Activated gamma-delta T cell treated with Interleukin-2 at 50 U/mL for 16 hours (primary cell): Measurements from ENCODE around the gene CLVS2.

Source experiments
- DNase-seq: peaks from one replicate; pipeline ENCODE4 v3.0.0-alpha.2; 2020

CLVS2 gene

DNA sequence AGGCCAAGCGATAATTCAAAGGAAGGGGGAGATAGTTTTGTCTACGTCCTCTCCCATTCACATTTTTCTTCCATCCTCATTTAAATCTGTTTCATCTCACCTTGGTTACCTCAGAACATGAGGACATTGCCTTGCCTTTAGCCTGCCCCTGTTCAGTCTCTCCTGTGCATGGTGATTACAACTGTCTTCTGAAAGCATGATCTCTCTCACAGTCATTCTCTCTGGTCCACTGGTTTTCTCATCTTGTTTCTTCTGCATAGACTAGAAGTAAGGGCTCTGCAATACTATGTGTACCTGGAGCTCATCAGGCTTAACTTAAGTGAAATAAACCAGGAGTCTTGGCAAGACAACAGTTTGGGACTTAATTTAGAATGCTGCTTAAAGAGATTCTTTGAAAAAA lies 31.4 kb downstream of the CLVS2 start:
- DNase-seq: no peak

DNA sequence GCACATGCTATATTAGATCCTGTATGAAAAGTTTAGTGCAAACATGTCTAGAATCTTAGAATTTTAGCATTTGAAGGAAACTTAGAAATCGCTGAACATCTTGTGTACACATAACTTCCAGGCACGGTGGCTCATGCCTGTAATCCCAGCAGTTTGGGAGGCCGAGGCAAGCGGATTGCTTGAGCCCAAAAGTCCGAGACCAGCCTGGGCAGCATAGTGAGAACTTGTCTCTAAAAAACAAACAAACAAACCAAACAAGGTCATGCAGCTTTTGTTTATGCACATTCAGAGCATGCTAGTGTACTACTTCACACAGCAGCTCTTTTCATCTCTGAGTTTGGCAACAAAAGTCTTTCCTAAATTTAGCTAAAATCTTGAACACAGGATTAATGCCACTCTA lies 32.2 kb downstream of the CLVS2 start:
- no peak for DNase-seq

DNA sequence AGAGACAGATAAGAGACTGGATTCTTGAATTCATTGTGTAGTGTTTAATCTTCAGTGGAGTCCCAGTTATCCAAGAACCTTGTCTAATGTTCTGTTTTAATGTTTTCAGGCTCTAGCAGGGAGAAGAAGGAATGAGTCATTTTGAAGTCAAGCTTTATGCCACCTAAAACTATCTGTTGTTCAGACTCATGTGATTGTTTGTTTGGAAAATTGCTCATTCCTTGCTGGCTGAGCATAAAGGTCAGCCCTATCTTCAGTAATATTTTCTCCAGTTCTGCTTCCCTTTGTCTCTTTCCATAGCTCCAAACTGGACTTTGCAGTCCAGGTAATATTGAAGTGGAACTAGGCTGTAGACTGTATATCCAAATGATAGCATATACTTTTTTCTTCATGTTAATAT lies 34.2 kb downstream of the CLVS2 start:
- no peak for DNase-seq

DNA sequence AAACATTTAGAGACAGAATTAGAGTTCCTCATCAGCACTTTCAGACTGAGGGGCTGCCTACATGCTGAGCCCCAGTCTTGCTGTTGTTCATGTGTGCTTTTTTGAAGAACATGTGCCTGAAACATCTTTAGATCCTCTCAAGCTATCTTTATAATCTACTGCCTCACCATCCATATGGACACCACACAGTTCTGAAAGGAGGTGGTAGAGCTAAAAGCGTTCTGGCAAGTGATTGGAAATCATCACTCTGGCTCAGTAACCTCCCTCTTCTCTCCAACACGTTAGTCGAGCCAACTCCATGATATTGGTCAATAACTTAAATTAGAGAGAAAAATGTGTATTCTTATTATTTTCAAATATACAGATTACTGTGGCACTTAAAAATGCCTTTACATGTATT lies 40.6 kb downstream of the CLVS2 start:
- DNase-seq: no peak

DNA sequence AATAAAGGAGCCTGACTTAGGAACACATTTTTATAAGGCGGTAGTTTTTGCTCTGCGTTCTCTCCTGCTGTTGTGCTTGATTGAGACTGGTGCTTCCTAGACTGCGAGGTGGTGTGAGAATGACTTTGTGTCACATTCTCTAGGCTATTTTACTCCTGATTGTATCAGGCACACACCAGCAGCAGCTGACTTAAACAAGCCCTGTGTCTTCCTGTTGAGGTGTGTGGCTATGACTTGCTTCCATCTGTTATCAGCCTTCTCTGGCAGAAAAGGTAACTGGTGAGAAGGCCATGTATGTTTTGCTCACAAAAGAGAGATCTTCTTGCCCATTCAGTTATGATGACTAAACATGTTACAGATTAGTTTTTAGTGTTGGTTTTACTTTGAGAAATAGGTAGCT lies 43.4 kb downstream of the CLVS2 start:
- DNase-seq: no peak

DNA sequence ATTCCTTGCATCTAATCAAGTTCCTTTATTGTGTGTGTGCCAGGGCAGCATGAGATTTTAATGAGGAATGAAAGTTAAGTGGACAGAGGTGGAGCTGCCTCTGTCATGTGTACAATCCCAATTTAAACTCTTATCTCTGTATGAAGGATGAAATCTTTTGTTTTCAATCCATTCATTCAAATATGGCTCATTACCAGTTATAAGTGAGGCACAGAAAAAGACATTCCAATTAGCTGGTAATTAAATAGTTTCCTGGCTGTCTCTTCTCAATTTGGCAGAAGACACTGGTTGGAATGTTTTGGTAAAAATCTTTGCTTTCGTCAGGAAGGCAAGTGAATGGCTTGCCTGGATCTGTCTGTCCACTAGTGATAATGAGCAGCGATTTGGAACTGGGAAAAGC lies 46.4 kb downstream of the CLVS2 start:
- DNase-seq: no peak

DNA sequence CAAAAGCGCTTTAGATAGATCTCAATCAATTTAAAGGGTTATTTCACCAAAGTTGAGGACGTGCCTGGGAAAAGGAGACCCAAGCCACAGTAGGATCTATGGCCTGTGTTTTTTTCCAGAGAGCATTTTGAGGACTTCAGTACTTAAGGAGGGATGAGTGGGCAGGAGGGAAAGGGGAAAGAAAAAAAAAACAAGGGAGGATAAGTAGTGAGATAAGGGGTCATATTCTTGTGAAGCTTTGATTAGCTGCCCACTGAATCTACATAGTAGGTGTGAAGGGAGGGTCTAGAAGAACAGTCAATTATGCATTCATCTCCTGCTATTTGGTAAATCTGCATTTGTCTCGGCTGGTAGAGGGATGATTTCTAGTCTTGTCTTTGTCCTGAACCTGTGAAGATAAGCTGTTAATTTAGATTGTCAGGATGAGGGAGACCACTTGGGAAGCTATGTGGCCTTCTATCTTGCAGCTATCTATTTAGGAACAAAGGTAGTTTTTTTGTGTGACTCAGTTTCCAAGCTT lies 48.4 kb downstream of the CLVS2 start:
- DNase-seq: no peak

DNA sequence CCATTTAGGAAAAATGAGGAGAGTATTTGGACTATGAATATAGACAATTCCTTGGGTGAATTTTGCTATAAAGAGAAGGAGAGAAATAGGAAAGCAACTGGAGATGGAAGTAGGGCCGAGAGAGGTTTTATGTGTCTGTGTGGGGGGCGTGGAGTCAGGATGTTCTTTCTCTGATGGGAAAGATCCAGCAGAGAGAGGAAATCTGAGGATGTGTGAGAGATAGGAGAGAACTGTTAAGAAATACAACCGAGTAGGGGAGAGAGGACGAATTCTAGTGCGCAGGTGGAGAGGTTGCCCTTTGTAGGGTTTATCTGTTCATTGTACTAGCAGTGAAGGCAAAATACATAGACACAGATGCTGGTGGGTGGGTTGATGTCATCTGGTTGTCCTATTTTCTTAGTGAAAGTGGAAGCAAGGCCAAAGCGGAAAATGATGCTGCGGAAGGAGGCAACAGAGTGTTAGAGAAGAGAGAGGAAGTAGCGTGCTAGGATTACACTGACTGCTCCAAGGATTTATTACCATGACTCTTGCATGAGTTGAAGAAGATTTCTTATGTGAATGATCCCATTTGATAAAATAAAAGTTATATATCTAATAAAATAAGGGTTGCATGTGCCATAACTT lies 57.7 kb downstream of the CLVS2 start:
- DNase-seq: no peak

DNA sequence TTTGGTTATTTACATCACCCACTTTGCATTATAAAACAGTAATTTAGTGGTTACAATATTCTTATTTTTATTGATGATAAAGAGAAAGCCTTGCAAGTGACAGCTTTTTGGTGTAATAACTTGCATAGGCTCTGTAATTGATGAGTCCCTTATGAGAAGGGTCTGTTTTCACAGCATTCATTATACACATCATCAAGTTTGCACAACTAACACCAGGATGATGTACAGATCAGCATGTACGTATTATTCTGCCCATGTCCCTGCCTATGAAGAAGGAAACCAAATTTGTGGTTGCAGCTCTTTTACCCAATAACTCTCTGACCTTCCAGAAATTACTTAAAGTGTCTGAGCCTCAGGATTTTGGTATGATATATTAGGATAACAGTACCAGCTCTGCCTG lies 59.2 kb downstream of the CLVS2 start:
- DNase-seq: no peak

DNA sequence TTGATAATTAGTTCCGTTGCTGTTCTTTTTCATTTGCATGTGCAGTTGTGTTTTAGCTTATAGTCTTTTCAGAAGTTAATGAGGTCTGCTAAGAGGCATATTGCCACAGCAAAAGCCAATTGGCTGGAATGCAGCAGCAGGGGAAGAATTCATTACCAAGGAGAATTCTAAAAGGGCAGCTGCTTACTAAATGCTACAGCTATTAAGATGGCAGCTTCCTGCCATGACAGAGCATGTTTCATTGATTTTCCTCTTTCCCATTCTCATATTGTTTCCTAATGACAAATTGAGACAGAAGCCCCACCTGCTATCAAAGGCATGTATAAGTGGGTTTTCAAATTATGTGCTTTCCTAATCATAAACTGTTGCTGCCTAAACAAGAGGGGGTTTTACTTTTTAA lies 66.6 kb downstream of the CLVS2 start:
- DNase-seq: no peak

DNA sequence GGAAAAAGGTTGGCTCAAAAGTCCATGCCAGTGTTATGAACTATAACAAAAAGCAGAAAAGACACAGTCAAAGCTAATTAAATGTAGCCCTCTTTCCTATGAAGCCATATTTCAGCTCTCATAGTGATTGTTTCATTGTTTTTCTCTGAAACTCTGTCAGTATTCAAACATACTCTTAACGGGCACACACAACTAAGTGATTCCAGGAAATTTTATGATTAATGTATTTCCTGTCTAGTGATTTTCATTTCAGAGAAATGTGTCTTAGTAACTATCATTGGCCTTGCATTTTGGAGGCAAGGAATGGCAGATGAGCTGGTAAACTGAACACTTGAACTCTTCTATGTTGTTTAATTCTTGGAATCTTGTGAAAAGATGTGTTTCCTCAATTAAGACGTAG lies 68.0 kb downstream of the CLVS2 start:
- DNase-seq: no peak

DNA sequence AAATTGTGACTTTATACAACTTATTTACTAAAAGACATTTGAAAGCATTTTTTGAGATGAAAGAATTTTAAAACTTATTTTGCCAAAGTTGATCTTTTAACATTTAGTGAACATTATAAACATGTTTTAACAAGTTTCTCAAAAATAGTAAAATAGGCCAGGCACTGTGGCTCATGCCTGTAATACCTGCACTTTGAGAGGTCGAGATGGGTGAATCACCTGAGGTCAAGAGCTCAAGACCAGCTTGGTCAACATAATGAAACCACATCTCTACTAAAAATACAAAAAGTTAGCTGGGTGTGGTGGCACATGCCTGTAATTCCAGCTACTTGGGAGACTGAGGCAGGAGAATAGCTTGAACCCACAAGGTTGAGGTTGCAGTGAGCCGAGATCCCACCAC lies 78.6 kb downstream of the CLVS2 start:
- no peak for DNase-seq

DNA sequence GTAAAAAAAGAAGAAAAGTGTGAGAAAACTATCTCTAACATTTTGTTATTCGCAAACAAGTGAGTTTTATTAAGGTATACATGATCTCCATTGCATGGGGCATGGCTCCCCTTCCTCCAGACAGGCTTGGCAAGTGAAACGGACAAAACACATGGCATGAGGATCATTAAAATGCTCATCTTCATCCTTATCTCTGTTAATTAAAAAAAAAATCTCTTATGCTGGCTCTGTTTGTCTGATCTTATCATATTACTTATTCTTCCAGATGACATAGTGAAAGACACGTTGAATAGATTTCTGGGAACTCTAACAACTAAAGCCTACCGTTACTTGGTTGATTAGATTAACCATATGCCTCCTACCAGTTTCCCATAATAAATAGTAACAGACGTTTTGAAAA lies 89.4 kb downstream of the CLVS2 start:
- DNase-seq: no peak

DNA sequence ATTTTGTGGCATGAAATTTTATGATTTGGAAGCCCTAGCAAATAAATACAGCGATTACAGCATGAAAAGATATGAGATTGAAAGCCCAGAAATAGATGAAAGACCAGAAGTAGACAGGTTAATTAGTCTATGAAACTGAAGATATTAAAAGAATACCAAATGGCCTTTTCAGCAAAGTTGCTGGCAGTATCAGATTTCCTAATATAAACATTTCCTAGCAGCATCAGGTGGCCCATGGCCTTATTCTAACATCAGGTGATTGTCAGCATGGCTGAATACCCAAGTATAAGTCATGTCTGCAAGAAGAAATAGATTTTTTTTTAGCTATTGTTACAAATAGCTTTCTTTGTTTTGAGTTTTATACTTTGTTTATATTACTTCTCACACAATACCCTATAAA lies 93.2 kb downstream of the CLVS2 start:
- DNase-seq: no peak

DNA sequence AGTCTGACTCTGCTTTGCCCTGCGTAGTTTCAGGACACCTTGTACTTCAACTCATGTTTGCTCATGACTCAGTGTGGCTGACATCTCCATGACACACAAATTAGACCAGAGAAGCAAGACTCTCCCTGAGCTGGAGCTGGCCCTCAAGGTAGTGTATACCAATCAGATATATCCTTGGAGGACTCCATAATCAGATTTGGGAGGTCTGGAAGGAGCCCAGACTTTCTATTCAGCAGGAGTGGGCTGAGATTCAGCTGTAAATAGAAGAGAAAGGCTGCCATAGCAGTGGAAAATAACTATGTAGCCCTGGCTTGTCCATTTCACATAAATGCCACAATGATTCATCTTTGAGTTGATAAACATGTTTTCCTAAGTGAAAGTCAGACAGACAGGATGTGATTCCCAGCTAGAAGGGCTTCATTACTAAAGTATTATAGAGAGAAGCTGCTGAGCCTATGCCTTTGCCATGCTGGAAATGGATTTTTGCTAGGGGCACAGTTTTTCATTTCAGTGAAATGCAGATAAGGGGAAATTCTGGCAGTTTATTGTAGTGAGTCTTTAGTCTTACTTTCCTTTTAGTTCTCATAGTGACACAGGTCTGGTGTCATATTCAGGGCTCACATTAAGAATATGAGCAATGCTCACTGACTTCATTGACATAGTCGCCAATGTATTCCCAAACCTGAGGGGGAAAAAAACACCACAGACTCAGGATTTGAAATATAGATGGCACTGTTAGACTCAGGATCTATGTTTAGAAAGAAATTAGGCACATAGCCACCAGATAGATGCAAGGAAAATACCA lies 95.3 kb downstream of the CLVS2 start:
- DNase-seq: no peak

DNA sequence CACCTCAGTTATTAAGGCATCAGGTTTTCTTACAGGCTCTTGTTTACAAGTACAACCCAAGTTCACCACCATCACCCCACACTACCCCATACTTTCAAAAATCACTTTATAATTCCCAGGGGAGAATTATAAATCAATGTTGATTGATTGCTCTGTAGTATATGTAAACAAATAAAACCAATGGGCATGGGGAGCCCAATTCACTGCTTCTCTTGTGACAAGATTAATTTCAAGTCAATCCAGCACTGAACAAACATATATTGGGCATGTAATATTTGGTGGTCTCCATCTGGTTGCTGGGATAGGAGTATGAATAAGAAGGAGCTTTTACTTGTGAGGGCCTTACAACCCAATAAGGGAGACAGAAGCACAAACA lies 95.8 kb downstream of the CLVS2 start:
- no peak for DNase-seq

DNA sequence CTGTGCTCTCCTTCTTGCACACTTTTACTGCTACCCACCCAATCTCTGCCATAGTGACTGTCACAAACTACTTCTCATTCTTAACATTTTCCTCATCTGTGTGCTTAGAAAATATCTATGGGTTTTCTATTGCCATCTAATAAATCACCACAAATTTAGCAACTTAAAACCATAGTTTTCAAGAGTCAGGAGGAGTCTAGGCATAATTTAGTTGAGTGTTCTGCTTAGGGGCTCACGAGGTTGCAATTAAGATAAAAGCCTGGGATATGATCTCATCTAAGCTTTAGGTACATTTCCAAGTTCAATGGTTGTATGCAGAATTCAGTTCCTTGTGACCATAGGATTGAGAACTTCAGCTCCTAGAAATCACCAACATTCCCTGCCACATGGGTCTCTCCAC lies 98.8 kb downstream of the CLVS2 start:
- no peak for DNase-seq

DNA sequence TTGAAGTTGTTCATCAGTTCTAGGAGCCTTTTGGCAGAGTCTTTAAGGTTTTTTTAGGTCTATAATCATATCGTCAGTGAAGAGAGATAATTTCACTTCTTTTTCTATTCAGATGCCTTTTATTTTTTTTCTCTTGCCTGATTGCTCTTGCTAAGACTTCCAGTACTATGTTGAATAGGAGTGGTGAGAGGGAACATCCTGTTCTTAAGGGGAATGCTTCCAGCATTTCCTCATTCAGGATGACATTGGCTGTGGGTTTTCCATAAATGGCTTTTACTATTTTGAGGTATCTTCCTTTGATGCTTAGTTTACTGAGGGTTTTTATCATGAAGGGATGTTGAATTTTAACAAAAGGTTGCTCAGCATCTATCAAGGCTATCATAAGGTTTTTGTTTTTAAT lies 109.5 kb downstream of the CLVS2 start:
- DNase-seq: no peak

DNA sequence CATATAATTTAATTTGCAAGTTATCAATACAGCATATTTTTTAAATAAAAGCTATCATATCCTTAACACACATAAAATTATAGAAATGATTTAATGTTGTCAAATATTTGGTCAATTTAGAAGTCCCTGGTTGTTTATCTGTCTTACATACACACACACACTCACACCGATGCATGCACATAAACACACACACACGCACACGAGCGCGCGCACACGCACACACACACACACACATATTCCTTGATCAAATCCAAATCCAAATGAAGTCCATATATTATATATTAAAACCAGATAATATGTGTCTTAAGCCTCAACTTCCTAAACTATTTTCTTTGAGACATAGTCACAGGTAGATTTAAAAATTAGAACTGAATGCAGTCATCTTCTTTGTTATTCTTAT lies 120.3 kb downstream of the CLVS2 start:
- DNase-seq: no peak

DNA sequence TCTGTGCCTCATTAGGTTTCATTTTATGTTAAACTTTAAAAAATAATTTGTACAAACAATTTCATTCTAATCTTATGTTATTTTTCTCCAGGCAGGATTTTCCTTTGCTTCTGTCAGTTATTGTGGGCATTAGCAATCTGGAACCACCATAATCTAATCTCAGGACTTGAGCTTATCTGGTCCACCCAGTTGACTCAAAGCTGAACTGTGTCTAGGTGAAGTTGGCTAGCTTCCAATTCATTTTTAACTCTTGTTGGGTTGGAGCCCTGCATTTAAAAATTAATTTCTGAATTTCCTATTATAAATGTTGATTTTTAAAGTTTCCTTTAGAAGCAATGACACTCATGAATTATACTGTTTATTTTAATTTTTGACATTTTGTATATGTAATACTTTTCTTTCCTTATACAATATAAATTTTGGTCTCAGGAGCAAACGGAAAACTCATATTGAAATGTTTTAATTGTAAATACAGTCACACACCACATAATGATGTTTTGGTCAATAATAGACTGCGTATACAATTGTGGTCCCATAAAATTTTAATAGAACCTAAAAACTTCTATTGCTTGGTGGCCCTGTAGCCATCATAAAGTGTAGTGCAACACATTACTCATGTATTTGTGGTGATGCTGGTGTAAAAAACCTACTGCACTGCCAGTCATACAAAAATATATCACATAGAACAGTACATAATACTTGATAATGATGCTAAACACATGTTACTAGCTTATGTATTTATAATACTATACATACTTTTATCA lies 121.3 kb downstream of the CLVS2 start:
- DNase-seq: no peak

DNA sequence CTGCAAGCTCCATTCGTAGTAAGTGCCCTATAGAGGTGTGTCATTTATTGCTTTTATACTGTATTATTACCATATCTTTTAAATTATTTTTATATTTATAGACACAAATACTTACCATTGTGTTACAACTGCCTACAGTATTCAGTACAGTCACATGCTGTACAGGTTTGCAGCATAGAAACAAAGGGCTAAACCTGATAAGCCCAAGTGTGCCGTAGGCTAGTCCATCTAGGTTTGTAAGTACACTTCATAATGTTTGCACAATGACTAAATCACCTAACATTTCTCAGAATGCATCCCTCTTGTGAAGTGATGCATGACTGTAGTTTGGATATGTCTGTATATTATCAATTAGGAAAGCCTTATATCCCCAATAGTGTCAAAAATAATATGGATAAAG lies 122.8 kb downstream of the CLVS2 start:
- no peak for DNase-seq
